Uterine smooth muscle cell (primary cell): Measurements from ENCODE around the gene XAGE3. TPM values are rescaled to one million over a fixed set of nuclear protein-coding genes. Genes with fewer than 3 reads are reported as not detected.

Source experiments
- total RNA-seq: library from RNA; depleted of rRNA; stranded (reverse); fragments of >200 nt; gene quantifications from 2 replicates; pipeline ENCODE4 v1.2.3, GENCODE V29; 2014

Gene XAGE3, protein sequence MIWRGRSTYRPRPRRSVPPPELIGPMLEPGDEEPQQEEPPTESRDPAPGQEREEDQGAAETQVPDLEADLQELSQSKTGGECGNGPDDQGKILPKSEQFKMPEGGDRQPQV
- total RNA-seq: not detected in 2 replicates

GRCh38 chrX:52867610-52868348, at the start of gene XAGE3:
TSS of gene XAGE3 (minus strand) at chrX:52868083. CDS start at chrX:52867133, 950 bp downstream.

GRCh38 chrX:52896855-52897709, 29.2 kb upstream of the XAGE3 start, which contains the start of gene FAM156B:
TSS of gene FAM156B (plus strand) at chrX:52897330. CDS start at chrX:52907226, 9,896 bp downstream.

Other genes starting within 250 kb of the XAGE3 start
- not detected in 2 replicates for gene SSX7, start 213.2 kb downstream of the XAGE3 start, total RNA-seq
- gene SSX2, start 160.9 kb downstream of the XAGE3 start, total RNA-seq: not detected in 2 replicates
- gene SSX2B, start 116.8 kb downstream of the XAGE3 start, total RNA-seq: not detected in 2 replicates
- not detected in 2 replicates for gene SPANXN5, start 70.7 kb downstream of the XAGE3 start, total RNA-seq
- not detected in 2 replicates for gene XAGE5, start 56.8 kb downstream of the XAGE3 start, total RNA-seq
- gene FAM156B, start 29.2 kb upstream of the XAGE3 start, total RNA-seq: 17.2 and 18.8 TPM in 2 replicates
- 11.0 and 11.6 TPM in 2 replicates for gene FAM156A, start 90.4 kb upstream of the XAGE3 start, total RNA-seq
- gene GPR173, start 180.7 kb upstream of the XAGE3 start, total RNA-seq: 2.5 and 3.1 TPM in 2 replicates
- gene TSPYL2, start 214.3 kb upstream of the XAGE3 start, total RNA-seq: 18.6 and 25.2 TPM in 2 replicates
- gene KANTR, start 226.1 kb upstream of the XAGE3 start, total RNA-seq: 10.1 and 10.3 TPM in 2 replicates